HepG2 (cell line): ENCODE measurements around the gene RPS19BP1. TPM values are rescaled to one million over a fixed set of nuclear protein-coding genes. Genes with fewer than 3 reads are reported as not detected.

Experiments used
- ATAC-seq: fragments of 200-7000 bp; cut with Tn5 transposase; 3 replicates; pipeline ENCODE4 v1.9.1; 2020; ENCODE audit warnings: mild to moderate bottlenecking, moderate library complexity
- BruUV-seq: library from RNA; stranded (reverse); fragments of 400-500 nt; replicated peaks from 2 replicates; lab custom pipeline; 2021; lab: Mats Ljungman, UMichigan
- CTCF ChIA-PET: fragments of 300-600 bp; formaldehyde crosslinking; extraction: SDS; loops from one replicate; lab custom pipeline; 2021; ENCODE audit warnings: low total read pairs, inconsistent platforms, low intra/inter-chr PET ratio; lab: Yijun Ruan, JAX
- POLR2A ChIA-PET: fragments of 350-600 bp; sonication (Branson Sonifier 250); formaldehyde crosslinking; loops from one replicate; lab custom pipeline; 2020; ENCODE audit warnings: antibody characterized with exemption, inconsistent platforms; lab: Yijun Ruan, JAX
- DNase-seq: peaks from one replicate; pipeline ENCODE4 v3.0.0-alpha.2; 2015; ENCODE audit warnings: low spot score
- FAIRE-seq: peaks from 3 replicates; lab custom pipeline; 2011; peaks lifted over from hg19 to GRCh38; lab: Jason Lieb, UNC
- H2AFZ ChIP-seq: one replicate; pipeline ENCODE4 v1.6.1; 2011; ENCODE audit warnings: low read length, inconsistent platforms
- H3K27ac ChIP-seq: fragments of 300-600 bp; 3 replicates; pipeline ENCODE4 v1.8.0; 2011; ENCODE audit warnings: mixed run types, mild to moderate bottlenecking, mixed read lengths, low read length, inconsistent platforms; ENCODE audit not compliant: insufficient read depth; ENCODE audit errors: extremely low read length
- H3K27me3 ChIP-seq, 2 experiments: fragments of 200-600 bp in 1 of 2; 2 replicates in 1 of 2; 3 replicates in 1 of 2; pipeline versions ENCODE4 v1.6.0 to v1.8.0; 2011; ENCODE audit warnings: low read length in 2 of 2, mild to moderate bottlenecking in 2 of 2, moderate library complexity in 2 of 2, inconsistent platforms in 1 of 2; ENCODE audit not compliant: insufficient read depth in 2 of 2, control insufficient read depth in 1 of 2
- H3K36me3 ChIP-seq, 2 experiments: fragments of 200-600 bp in 1 of 2; replicated peaks in 1 of 2; 2 replicates in 1 of 2; 3 replicates in 1 of 2; pipeline versions ENCODE4 v1.5.1 to v1.8.0; 2011; ENCODE audit warnings: low read length in 2 of 2, inconsistent platforms in 1 of 2; ENCODE audit not compliant: insufficient read depth in 2 of 2, control insufficient read depth in 1 of 2
- H3K4me1 ChIP-seq: 2 replicates; pipeline ENCODE4 v1.5.1; 2012; ENCODE audit warnings: low read length, inconsistent platforms; ENCODE audit not compliant: insufficient read depth
- H3K4me2 ChIP-seq: 2 replicates; pipeline ENCODE4 v1.6.0; 2011; ENCODE audit warnings: low read depth, low read length, inconsistent platforms
- H3K4me3 ChIP-seq, 3 experiments: fragments of 200-600 bp in 1 of 3; sonication (generic), shearing (Covaris generic) in 1 of 3; replicated peaks in 1 of 3; 2 replicates each; pipeline ENCODE4 v1.5.1; 2011 to 2016; ENCODE audit warnings: low read length in 3 of 3, inconsistent platforms in 2 of 3, low read depth in 2 of 3, mild to moderate bottlenecking in 2 of 3, control low read depth in 1 of 3, mixed read lengths in 1 of 3; ENCODE audit not compliant: insufficient read depth in 1 of 3
- H3K79me2 ChIP-seq: one replicate; pipeline ENCODE4 v1.6.1; 2011; ENCODE audit warnings: low read length, inconsistent platforms; ENCODE audit not compliant: insufficient read depth
- H3K9ac ChIP-seq: 2 replicates; pipeline ENCODE4 v1.6.0; 2011; ENCODE audit warnings: mild to moderate bottlenecking, low read depth, low read length, inconsistent platforms; ENCODE audit not compliant: insufficient read depth
- H3K9me3 ChIP-seq: 2 replicates; pipeline ENCODE4 v1.5.1; 2012; ENCODE audit warnings: mild to moderate bottlenecking, low read length
- H4K20me1 ChIP-seq: 2 replicates; pipeline ENCODE4 v1.6.0; 2011; ENCODE audit warnings: inconsistent platforms, mild to moderate bottlenecking, low read length, moderate library complexity; ENCODE audit not compliant: insufficient read depth
- EZH2 ChIP-seq: conservative IDR thresholded peaks from 2 replicates; pipeline ENCODE4 v1.6.1; 2012; ENCODE audit warnings: mild to moderate bottlenecking, low read depth, low read length, moderate library complexity
- MAFF ChIP-seq: IDR thresholded peaks from 2 replicates; pipeline ENCODE4 v1.6.1; 2011; ENCODE audit warnings: low read depth, low read length, improper control_type of control experiment
- PLSCR1 ChIP-seq: sonication (generic); formaldehyde crosslinking; IDR thresholded peaks from 2 replicates; pipeline ENCODE4 v1.5.0; 2020; ENCODE audit warnings: missing genetic modification reagents, mild to moderate bottlenecking, borderline replicate concordance
- ZBTB2 ChIP-seq: sonication (generic); formaldehyde crosslinking; IDR thresholded peaks from 2 replicates; pipeline ENCODE4 v1.8.0; 2022; ENCODE audit warnings: low read depth, missing genetic modification reagents
- ZNF142 ChIP-seq: sonication (generic); formaldehyde crosslinking; IDR thresholded peaks from 2 replicates; pipeline ENCODE4 v1.4.0; 2020; ENCODE audit warnings: missing genetic modification reagents
- ZNF230 ChIP-seq: sonication (generic); formaldehyde crosslinking; IDR thresholded peaks from 2 replicates; pipeline ENCODE4 v1.4.0; 2020; ENCODE audit warnings: mild to moderate bottlenecking, missing genetic modification reagents
- ZNF335 ChIP-seq: sonication (generic); formaldehyde crosslinking; IDR thresholded peaks from 2 replicates; pipeline ENCODE4 v1.4.0; 2020; ENCODE audit warnings: missing genetic modification reagents
- ZNF510 ChIP-seq: sonication (generic); formaldehyde crosslinking; IDR thresholded peaks from 2 replicates; pipeline ENCODE4 v1.4.0; 2020; ENCODE audit warnings: low read depth, mild to moderate bottlenecking, missing genetic modification reagents
- ZNF574 ChIP-seq: sonication (generic); formaldehyde crosslinking; IDR thresholded peaks from 2 replicates; pipeline ENCODE4 v1.4.0; 2020; ENCODE audit warnings: missing genetic modification reagents
- WGBS: methylation state at CpG from one replicate; pipeline ENCODE4 v1.1.6; 2017; ENCODE audit warnings: low lambda C conversion rate; 5-methylcytosine and 5-hydroxymethylcytosine counted together
- in situ Hi-C: cut with HindIII; loops from 2 replicates; pipeline ENCODE4 v1.10.0; 2017; ENCODE audit warnings: low pct_unique_long_range_greater_than_20kb; ENCODE audit not compliant: extremely low pct_ligation_motif_present
- intact Hi-C: fragments of 100-400 bp; cut with micrococcal nuclease; formaldehyde crosslinking; loops from one replicate; pipeline ENCODE4 v1.10.0; 2022; ENCODE audit not compliant: unreplicated experiment
- polyA plus RNA-seq, 8 experiments: library from polyadenylated mRNA; depleted of rRNA in 3 of 8; stranded (reverse) in 7 of 8; unstranded in 1 of 8; fragments of >200 nt; fragmentation: Illumina TruSeq in 4 of 8; extraction: Trizol in 4 of 8; gene quantifications; 2 replicates each; pipeline versions ENCODE4 v1.2.1 to v1.2.3, GENCODE V29; 2011 to 2016; ENCODE audit warnings: low read depth in 4 of 8, missing spikeins in 1 of 8, mixed read lengths in 1 of 8; ENCODE audit not compliant: insufficient read depth in 1 of 8
- total RNA-seq, 5 experiments: library from RNA; depleted of rRNA; stranded (reverse); fragments of >200 nt; fragmentation: Illumina TruSeq; extraction: Trizol; gene quantifications; 2 replicates each; pipeline ENCODE4 v1.2.3, GENCODE V29; 2016; ENCODE audit warnings: low read depth in 1 of 5

The RPS19BP1 gene
- total and polyA plus RNA-seq, 2 of the 13 experiments (the other 11 are each of a cell fraction or from before 2014, with no cell fraction given): 44.3 to 81.3 TPM

- TF ChIP-seq ZBTB2 (CRISPR knock-in tag) (no peak), ZNF230 (CRISPR knock-in tag) (no peak), EZH2 (peak; percentile 86), MAFF (no peak), PLSCR1 (CRISPR knock-in tag) (no peak)
These were observed 24.7 kb upstream of the RPS19BP1 start (continued) for GRCh38 chr22:39556970-39557841.

- Histone ChIP-seq H3K27ac (no peak overlapping the region), H3K9ac (no peak overlapping the region), H3K4me2 (no peak overlapping the region), H3K79me2 (no peaks in the 10 kb centered on the region), H3K4me3 (no peak overlapping the region), H3K36me3 (no peaks in the 10 kb centered on the region), H2AFZ (no peak overlapping the region), H3K9me3 (no peaks in the 10 kb centered on the region), H4K20me1 (no peaks in the 10 kb centered on the region), H3K27me3 (peaks cover 7 to 40% of the 10 kb centered on the region in 2 experiments), H3K4me1 (no peaks in the 10 kb centered on the region)
- in situ Hi-C loops (no loop called here), intact Hi-C loops (no loop called here)
- ChIA-PET CTCF (no interaction called here), POLR2A (no interaction called here)
- DNase-seq: no peak
- WGBS: 33% methylated on average over 3 of the region's 3 CpGs
- BruUV-seq: no TSS peak
- no peak for FAIRE-seq
- no peak for ATAC-seq
- TF ChIP-seq ZNF510 (no peak), ZNF335 (CRISPR knock-in tag) (no peak), ZNF142 (CRISPR knock-in tag) (no peak), ZNF574 (CRISPR knock-in tag) (no peak)
These were observed 21.6 kb upstream of the RPS19BP1 start for GRCh38 chr22:39554151-39554550.
